NCI-H1417 (cell line): ENCODE results near the gene WFS1.
A peak's percentile ranks its signal among the peaks of the same experiment; 100 is the strongest.

Source experiments
- DNase-seq, 3 experiments: peaks; one replicate each; lab custom pipeline; 2025; lab: John Stamatoyannopoulos, UW

WFS1 gene, protein sequence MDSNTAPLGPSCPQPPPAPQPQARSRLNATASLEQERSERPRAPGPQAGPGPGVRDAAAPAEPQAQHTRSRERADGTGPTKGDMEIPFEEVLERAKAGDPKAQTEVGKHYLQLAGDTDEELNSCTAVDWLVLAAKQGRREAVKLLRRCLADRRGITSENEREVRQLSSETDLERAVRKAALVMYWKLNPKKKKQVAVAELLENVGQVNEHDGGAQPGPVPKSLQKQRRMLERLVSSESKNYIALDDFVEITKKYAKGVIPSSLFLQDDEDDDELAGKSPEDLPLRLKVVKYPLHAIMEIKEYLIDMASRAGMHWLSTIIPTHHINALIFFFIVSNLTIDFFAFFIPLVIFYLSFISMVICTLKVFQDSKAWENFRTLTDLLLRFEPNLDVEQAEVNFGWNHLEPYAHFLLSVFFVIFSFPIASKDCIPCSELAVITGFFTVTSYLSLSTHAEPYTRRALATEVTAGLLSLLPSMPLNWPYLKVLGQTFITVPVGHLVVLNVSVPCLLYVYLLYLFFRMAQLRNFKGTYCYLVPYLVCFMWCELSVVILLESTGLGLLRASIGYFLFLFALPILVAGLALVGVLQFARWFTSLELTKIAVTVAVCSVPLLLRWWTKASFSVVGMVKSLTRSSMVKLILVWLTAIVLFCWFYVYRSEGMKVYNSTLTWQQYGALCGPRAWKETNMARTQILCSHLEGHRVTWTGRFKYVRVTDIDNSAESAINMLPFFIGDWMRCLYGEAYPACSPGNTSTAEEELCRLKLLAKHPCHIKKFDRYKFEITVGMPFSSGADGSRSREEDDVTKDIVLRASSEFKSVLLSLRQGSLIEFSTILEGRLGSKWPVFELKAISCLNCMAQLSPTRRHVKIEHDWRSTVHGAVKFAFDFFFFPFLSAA

DNA sequence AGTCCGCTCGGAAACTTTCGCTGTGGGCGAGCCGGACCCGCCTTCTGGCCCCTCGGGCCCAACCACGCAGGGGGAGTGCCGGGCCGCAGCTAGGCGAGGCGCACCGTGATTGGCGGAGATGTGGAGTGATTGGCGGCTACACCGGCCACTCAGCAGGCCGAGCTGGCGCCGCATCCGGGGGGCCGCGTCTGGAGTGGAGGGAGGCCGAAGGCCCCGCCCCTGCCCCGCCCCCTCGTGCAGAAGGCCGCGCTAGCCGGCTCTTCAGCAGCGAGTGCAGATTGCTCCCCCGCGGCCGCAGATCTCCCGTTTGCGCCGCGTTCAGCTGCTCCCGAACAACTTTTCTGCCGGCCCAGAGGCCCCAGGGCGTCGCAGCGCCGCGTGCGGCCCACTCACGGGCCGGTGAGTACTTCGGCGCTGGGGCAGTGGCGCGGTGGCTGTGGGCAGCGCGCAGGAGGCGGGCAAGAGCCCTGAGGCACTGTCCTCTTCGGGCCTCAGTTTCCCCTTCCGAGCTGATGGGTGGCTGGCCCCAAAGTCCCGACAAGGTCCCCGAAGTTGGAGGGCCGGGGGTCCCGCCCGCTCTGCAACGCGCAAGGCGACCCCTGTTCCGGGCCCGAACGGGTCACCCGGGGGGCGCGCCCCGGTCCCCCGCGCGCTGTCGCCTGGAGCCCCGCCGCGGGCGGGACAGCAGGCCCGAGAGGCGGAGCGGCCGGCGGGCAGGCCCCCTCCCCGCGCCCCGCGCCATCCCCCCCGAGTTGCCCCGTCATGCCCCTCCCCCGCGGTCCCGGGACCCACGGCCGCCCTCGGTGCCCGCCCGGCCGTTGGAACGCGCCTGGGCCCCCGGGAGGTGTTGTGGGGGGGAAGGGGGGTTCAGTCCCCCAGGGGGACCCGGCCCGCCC is at the start of gene WFS1:
Gene WFS1 (plus strand): TSS at position 235 of the 896 bp plus-strand sequence. CDS start 7,606 bp downstream, outside the sequence.
- DNase-seq, result peak; percentile 98 to 99 (median 98)

DNA sequence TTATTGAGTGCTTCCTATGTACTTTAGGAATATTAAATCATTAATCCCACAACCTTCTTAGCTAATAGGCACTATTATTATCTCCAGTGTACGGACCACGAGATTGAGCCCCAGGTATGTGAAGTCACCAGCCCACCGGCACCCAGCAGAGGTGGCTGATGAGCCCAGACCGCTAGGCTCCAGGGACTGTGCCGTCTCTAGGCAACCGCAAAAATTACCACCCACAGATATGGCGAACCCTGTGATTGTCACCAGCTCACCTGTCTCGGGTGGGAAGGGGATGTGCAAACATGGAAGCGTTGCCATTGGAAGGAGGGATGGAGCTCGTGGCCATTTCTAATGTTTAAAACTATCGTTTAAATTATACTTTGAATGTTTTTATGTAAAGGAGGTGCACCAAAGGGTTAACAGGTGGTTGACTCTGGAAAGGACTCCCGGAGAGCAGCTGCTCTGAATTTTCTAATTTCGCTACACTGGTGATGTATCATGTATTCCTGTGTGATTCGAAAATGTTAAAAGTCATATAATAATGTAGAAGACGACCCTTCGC is 48.3 kb upstream of the WFS1 start:
- peak; percentile 48 to 99 (median 93) for DNase-seq

DNA sequence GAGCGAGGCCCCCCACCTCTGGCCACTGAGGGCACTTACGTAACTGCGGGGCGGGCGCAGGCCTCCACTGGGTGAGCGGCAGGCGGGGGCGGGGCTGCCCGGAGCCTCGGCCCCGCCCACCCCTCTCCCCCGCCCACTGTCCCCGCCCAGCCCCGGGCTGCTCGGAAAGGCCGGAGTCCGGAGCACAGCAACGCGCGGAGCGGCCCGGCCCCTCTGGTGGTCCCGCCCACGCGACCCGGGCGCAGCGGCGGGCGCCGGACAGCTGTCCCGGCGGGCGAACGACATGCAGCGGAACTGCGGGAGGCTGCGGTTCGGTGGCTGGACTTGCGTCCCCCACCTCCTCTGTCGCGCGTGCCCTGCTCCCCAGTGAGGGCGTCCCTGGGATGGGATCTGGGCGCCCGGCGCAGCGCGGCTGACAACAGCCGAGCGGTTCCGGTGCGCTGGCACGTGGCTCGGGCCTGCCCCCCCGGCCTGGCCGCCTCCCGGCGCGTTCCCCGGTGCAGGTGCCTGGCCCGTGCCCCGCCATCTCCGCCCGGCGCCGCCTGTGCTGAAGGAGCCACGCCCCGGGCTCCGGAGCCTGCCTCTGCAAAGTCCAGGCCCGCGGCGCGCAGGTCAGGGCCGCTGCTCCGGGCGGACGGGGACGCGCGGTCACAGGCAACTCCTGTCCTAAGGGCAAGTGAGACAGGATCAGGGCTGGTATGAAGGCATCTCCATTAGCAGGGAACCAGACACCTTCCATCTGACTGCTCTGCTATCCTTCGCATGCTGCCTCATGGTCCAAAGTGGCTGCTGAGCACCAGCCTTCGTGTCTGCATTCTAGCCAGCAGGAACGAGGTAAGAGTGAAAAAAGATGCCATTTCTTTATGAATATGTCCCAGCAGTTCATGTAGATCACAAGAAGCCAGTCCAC is 47.5 kb upstream of the WFS1 start:
- peak; percentile 84 to 95 (median 88) for DNase-seq

DNA sequence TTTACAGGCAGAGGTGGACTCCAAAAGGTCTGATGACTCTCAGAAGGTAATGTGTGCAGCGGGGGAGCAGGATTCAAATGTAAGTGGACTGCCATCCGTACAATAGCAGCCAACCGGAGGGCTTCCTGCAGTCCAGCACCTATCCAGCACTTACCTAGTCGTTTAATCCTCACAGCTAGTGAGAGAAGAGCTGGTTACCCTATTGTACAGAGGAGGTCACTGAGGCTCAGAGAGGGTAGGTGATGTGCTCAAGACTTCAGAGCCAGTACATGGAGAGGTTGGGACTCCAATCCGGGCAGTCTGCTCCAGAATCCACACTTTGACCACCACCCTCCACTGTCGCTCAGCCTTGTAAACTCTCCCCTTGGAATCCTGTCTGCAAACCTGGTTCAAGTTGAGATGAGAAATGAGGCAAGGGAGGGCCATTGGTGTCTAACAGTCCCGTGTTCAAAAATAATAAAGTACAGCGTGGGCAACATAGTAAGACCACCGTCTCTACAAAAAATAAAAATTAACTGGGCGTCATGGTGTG is 46.8 kb upstream of the WFS1 start:
- peak; percentile 31 to 57 (median 52) for DNase-seq

DNA sequence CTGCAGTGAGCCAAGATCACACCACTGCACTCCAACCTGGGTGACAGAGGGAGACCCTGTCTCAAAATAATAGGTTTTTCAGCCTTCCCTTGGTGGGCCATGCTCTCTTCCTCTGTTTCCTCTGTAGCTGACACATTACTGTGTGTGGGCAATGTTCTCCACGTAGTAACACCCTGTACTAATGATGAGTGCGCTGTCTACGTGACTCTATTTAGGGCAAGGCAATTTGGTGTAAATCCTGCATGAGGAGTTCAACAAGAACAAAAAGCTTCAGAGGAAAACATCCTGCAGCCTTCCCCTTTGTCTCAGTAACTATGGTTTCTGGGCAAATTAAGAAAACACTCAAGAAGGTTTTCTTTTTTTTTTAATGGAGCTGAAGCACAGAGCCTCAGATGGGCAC is 44.9 kb upstream of the WFS1 start:
- peak in 2 of 3 experiments; percentile 22 to 54 for DNase-seq

DNA sequence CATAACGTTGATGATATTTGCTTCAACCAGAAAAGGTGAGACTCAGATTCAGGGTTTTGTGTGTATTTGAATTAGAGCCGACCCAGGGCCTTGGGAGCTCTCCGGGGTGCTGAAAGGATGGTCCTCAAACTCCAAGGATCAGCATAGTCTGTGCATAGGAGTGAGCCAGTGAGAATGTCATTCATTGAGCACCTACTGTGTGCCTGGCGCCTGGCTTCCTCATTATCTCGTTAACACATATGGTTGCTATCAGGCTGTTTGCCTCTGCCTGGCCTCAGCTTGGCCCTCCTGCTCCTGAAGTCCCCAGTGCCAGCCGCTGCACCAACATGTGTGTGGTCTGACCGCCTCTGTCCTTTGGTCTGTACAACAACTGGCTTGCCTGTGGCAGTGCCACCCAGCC is 44.2 kb upstream of the WFS1 start:
- DNase-seq, result no peak

DNA sequence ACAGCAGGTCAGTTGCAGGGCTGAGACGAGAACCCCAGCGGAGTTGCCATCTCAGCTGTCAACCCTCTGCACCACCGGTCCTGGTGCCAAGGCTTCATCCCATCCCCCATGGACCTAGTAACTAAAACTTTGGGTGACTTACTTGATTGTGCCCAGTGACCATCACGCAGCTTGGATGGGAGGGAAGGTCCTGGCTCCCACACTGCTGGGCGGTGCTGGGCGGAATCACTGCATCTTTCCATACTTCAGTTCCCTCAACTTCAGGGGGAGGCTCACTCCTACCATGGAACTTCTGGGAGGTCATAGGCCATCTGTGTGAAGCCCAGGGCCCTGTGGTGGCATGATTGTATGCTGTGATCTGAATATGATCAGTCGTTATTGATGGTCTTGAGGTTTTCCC is 43.1 kb upstream of the WFS1 start:
- DNase-seq, result no peak

DNA sequence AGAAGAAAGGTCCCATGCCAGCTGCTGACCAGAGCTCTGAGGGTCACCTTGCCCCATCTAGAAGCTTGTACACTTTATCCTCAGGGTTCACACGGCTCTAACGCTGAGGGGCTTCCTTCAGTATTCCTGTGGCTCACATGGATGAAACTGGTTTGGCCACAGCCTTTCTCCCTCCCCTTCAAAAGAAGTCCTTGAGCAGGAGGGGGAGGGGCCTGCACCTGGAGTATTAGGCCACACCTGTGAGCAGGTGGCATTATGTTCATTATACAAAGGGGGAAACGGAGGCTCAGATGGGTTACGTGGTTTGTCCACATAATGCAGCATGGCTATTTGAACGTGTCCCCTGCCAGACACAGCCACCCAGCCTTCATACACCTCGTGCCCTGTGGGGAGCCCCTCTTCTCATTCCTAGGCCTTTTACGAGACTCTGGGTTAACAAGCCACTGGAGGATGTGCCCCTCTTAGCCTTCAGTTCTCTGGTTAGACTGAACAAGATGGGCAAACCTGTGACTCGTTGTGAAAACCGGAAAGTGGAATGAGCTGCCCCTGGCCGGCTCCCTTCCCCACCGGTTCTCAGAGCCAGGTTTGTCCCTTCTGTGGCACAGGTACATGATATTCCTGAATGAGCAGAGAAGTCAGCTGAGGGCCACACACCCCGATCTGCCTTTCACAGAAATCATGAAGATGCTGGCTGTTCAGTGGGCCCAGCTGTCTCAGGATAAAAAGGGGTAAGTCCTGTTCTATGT is 42.1 kb upstream of the WFS1 start:
- peak; percentile 33 to 56 (median 46) for DNase-seq

DNA sequence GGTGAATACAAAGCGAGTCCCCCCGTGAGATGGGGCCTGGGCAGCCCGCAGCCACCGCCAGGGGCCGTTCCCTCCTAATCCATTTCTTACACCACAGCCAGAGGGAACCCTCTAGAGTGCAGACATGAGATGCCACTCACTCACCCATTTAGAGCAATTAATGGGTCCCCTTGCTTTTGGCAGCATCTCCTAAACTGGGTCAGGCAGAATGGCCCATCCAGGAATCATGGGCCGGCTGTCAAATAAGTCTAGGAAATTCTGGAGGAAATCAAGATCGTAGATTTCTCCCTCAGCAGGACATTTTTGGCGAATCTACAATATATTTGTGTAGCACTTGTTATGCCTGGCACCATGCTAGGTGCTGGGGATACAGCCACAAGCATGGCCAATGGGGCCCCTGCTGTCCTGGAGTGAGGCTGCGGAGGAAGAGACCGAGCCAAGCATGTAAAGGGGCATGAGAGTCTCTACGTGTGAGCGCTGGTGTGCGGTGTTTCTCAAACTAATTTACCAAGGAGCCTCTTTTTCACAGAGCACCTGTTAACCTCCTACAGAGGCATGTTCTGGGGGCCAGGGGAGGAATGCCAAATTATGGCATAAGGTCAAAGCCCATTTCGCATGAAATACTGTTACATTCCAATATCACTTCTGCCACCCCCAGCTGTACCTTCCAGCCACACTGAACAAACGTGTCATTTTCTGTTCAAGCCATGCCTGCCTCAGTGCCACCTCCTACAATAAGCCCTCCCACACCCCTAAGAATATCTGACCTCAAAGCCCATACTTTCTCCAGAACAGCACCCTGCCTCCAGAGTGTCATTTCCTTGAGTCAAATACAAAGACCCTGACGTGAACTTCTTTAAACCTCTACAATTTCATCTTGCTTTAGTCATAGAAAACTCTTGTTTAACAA is 41.2 kb upstream of the WFS1 start:
- DNase-seq, result no peak

DNA sequence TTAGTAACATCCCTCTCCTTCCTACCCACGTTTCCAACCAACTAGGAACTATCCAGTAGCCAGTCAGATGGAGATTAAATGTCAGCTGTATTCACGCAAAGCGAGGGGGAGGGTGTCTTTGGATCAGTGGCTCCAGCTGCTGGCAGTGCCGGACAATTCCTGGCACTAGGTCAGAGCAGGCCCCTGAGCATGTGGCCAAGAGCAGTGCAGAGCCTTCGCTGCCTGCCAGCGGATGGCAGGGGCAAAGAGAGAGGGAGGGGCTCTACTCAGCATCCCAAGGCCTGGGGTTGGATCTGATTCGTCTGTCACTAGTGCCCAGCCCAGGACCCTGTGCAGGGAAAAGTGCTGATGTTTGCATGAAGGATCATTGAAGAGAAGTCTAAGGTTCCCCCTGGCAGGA is 40.6 kb upstream of the WFS1 start:
- DNase-seq, result peak in 2 of 3 experiments; percentile 8 to 48

DNA sequence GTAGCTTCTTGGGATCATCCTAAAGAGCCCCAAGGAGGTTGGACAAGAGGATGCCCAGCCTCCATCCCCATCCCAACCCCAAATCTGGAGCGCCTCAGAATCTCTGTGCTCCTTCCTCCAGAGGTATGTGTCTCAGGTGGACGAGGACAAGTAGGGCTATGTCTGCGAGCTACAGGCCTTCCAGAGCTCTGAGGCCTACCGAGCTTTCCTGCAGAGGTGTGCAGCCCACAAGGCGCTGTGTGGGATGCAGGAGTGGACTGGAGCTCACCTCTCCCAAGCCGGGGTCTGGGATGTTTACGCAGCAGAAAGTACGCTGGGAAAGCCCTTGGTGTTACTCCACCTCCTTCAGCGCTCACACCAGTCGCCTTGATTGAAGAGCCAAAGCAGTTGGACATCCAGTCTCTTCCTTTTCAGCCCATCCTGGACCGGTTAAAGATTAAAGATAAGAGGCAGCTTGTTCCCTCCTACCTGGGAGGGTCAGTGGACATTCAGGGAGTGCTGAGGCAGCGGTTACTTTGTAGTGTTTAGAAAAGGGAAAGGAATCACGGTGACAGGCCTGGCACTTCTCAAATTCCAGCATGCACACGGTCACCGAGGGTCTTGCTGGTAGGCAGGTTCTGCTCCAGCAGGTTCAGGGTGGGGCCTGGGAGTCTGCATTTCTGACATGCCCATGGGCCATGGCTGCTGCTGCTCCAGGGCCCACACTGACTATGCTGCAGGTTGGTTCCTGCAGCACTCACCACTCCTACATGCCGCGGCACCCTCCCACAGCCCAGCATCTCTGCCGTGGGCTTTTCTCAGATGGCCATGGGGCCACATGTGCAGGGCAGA is 39.8 kb upstream of the WFS1 start:
- no peak for DNase-seq

DNA sequence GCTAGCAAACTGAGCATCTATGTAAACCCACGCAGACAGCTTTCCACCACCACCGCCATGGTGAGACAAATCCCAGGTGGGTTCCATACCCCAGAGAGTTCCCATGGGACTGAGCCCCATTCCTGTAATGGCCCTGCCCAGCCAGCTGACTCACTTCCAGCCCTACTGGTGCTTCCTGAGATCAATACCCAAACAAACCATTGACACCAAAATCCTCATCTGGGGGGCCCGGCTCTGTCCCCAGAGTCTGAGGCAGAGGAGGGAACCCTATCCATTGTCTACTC is 39.2 kb upstream of the WFS1 start:
- no peak for DNase-seq

DNA sequence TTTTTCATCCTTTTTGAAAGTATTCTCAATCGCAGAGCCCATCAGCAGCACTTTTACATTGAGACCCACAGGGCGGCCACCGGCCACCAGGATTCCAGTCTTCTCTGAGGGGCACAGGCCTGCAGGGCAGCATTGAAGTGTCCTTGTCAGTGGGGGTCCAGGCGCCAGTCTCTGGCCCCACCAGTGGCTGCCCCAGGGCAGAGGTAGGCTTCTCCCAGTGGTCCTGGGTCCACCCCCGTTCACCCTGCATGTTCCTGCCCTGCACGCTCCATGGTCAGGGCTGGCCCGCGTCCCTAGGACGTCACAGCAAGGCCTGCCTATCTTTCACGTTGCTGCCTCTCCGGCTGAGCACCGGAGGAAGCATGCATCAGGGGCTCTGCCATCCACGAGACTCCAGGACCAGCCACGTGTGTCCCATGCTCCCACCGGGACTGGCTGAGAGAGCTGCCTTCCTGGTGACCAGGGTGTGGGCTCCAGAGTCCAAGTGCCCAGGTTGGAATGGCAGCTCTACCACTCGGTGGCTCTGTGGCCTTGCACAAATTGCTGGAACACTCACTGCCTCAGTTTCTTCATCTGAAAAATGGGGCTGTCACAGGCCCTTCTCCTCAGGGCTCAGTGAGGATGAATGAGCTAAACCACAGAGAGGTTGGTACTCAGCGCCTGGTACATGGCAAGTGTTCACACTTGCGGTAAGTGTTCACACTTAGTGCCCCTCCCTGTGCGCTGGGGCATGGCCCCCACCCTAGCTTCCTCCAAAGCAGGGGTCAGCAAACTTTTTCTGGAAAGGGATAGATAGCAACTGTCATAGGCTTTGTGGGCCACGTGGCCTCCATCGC is 38.6 kb upstream of the WFS1 start:
- DNase-seq, result no peak

DNA sequence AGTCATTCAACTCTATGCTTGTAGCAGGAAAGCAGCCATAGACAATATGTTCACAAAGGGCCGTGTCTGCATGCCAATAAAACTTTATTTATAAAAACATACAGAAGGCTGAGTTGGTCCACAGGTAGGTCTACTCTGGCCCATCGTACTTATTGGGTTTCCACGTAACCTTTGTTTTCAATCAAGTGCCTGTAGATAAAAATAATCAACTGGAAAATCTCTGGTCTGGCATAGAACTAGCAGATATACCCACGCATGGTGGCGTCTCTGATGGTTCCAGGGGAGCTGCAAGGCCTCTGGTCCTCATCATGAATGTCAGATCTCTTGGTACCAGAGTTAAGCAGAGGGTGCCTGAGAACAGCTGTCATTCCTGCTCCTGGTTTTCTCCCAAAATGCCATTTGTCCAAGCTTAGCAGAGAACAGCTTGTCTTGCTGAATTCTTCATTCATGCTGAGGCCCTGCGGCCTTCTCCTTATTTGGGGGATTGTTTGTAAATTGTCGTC is 37.9 kb upstream of the WFS1 start:
- DNase-seq, result no peak

DNA sequence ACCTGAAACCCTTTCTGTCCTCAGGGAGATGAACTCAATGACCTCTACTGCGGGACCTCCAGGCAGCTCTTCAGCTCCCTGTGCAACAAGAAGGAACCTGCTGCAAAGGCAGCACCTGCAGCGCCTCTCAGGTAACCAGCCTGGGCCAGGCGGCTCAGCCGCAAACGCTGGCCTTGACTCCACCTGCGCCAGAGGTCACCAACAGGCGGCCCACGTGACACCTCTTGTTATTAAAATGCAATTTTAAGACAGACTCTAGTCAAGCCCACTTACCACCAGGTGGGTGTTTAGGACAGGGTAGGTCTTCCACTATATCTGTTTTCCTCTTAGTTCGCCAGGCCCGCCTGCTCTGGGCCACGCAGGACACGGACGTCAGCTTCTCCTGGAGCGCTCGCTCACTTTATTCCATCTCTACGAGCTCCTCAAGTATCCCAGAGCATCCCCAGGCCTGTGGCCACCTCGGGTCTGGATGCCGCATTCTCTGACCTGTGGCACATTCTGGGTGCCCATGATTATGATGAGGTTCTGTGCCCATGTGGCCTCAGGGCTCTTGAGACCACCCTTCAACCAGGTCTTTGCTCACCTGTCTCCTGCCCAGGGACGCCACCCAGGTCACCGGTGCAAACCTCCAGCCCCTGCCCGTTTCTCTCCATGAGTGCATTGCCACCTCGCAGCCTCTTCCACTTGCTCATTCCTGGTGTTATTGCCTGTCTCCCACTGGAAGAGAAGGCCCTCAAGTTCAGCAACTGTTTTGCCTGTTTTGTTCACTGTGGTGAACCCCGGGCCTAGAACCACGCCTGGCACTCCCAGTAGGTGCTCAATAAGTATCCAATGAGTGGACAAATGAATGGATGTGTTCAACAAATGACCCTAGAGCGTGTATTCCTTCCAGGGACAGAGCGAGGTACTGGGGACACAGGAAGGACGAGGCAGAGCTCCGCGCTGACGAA is 36.5 kb upstream of the WFS1 start:
- no peak for DNase-seq
